GM21737 (cell line): ENCODE measurements around the gene DQX1.

Experiments used
- ATAC-seq: cut with Tn5 transposase; IDR thresholded peaks from one replicate; pipeline ENCODE4 v1.9.1; 2021; ENCODE audit warnings: mild to moderate bottlenecking, moderate library complexity; ENCODE audit not compliant: unreplicated experiment

DQX1 gene

GRCh38 chr2:74534411-74534810 is 8.4 kb upstream of the DQX1 start:
- ATAC-seq, result no peak

- ATAC-seq, result no peak
Observed at GRCh38 chr2:74533464-74533863, 7.4 kb upstream of the DQX1 start.

GRCh38 chr2:74532222-74532621 is 6.2 kb upstream of the DQX1 start:
- ATAC-seq, result no peak

- ATAC-seq, result no peak
Observed at GRCh38 chr2:74531666-74532065, 5.6 kb upstream of the DQX1 start.

- ATAC-seq, result peak; percentile 33
Observed at GRCh38 chr2:74530239-74531187, 4.5 kb upstream of the DQX1 start.

GRCh38 chr2:74529357-74530238 is 3.6 kb upstream of the DQX1 start, which contains the start of the genes AUP1 and HTRA2:
AUP1 (minus strand) TSS chr2:74529706; CDS start chr2:74529629, 77 bp downstream.
HTRA2 (plus strand) TSS chr2:74529933; CDS start chr2:74530007, 74 bp downstream.
- ATAC-seq, result peak; percentile 76

- ATAC-seq, result peak; percentile 5
Observed at GRCh38 chr2:74528600-74529356, 2.7 kb upstream of the DQX1 start.

- ATAC-seq, result no peak
Observed at GRCh38 chr2:74527741-74528140, 1.7 kb upstream of the DQX1 start.

- ATAC-seq, result no peak
Observed at GRCh38 chr2:74526649-74527230, 709 bp upstream of the DQX1 start.

GRCh38 chr2:74524955-74525716 is 895 bp downstream of the DQX1 start:
- no peak for ATAC-seq

- ATAC-seq, result no peak
Observed at GRCh38 chr2:74524005-74524404, 2.0 kb downstream of the DQX1 start.

- no peak for ATAC-seq
Observed at GRCh38 chr2:74522516-74522915, 3.5 kb downstream of the DQX1 start.

GRCh38 chr2:74516650-74517049 is 9.4 kb downstream of the DQX1 start:
- ATAC-seq, result no peak

- peak; percentile 54 for ATAC-seq
Observed at GRCh38 chr2:74515981-74516633, 9.9 kb downstream of the DQX1 start.

GRCh38 chr2:74515271-74515980 is 10.6 kb downstream of the DQX1 start:
- ATAC-seq, result no peak

GRCh38 chr2:74514368-74515270 is 11.4 kb downstream of the DQX1 start, which contains the start of gene TLX2:
TLX2 (plus strand) TSS chr2:74514450; CDS start chr2:74514807, 357 bp downstream.
- no peak for ATAC-seq

GRCh38 chr2:74513605-74514367 is 12.2 kb downstream of the DQX1 start:
- no peak for ATAC-seq
